Kidney (tissue), 14 donors: ENCODE results near the gene C11orf52. TPM values are rescaled to one million over a fixed set of nuclear protein-coding genes. Genes with fewer than 3 reads are reported as not detected.
"Not testable (repeated sequence)": the region's sequence is repeated elsewhere in the genome, so short reads cannot be mapped to it uniquely, and the experiment has no call there.

ENCODE experiments used
- DNase-seq, 5 donors: peaks; one replicate each; pipeline ENCODE4 v3.0.0-alpha.2; 2013 to 2020
- FAIRE-seq: peaks from 2 replicates; lab custom pipeline; 2012; peaks lifted over from hg19 to GRCh38; lab: Jason Lieb, UNC
- H3K27ac ChIP-seq, 2 donors: one replicate each; pipeline ENCODE4 v1.7.0; 2013; ENCODE audit warnings: low read depth in 2 of 2, low read length in 2 of 2, inconsistent platforms in 1 of 2
- H3K27me3 ChIP-seq: one replicate; pipeline ENCODE4 v1.7.1; 2013; ENCODE audit warnings: low read length, inconsistent platforms; ENCODE audit not compliant: control insufficient read depth, insufficient read depth
- H3K36me3 ChIP-seq, 3 donors: one replicate each; pipeline versions ENCODE4 v1.7.0 to v1.7.1; 2013; ENCODE audit warnings: low read length in 3 of 3, control low read depth in 1 of 3, inconsistent platforms in 1 of 3; ENCODE audit not compliant: insufficient read depth in 3 of 3, control insufficient read depth in 2 of 3
- H3K4me1 ChIP-seq, 3 donors: one replicate each; pipeline versions ENCODE4 v1.7.0 to v1.7.1; 2013; ENCODE audit warnings: low read length in 3 of 3, inconsistent platforms in 1 of 3, low read depth in 1 of 3; ENCODE audit not compliant: control insufficient read depth in 2 of 3, insufficient read depth in 2 of 3
- H3K4me3 ChIP-seq, 3 donors: one replicate each; pipeline versions ENCODE4 v1.7.0 to v1.8.1; 2013; ENCODE audit warnings: low read length in 3 of 3, control low read depth in 1 of 3, inconsistent platforms in 1 of 3
- H3K9ac ChIP-seq, 3 donors: one replicate each; pipeline versions ENCODE4 v1.7.0 to v1.7.1; 2013; ENCODE audit warnings: low read length in 3 of 3, control low read depth in 1 of 3, inconsistent platforms in 1 of 3
- H3K9me3 ChIP-seq, 3 donors: one replicate each; pipeline versions ENCODE4 v1.7.0 to v1.7.1; 2013; ENCODE audit warnings: low read length in 3 of 3, control low read depth in 1 of 3, inconsistent platforms in 1 of 3; ENCODE audit not compliant: control insufficient read depth in 2 of 3, insufficient read depth in 1 of 3
- CTCF ChIP-seq: IDR thresholded peaks from 3 replicates; pipeline ENCODE4 v1.5.1; 2012; ENCODE audit warnings: mild to moderate bottlenecking, moderate library complexity, borderline replicate concordance; ENCODE audit not compliant: insufficient read depth; ENCODE audit errors: extremely low read depth
- intact Hi-C: fragments of 100-400 bp; cut with DNase I; formaldehyde crosslinking; loops from one replicate; pipeline ENCODE4 v1.11.1; 2022
- polyA plus RNA-seq: library from polyadenylated mRNA; stranded (reverse); fragments of 350-450 nt; fragmentation: Illumina TruSeq; extraction: RNeasy Lipid Tissue Mini Kit (QIAGEN cat#74804); gene quantifications from one replicate; pipeline ENCODE4 v1.2.3, GENCODE V29; 2014; ENCODE audit warnings: low read depth, low replicate concordance; ENCODE audit not compliant: insufficient read depth
- total RNA-seq: library from RNA; stranded (reverse); fragmentation: NEBNext Ultra II Directional; extraction: Animal tissue kit (Norgen Biotek cat#: 25700); gene quantifications from one replicate; pipeline ENCODE4 v1.2.1, GENCODE V29; 2021
- donor health status: control.
- donor health status: control.
- donor health status: control.
- donor health status: control.
- donor health status: control.
- donor health status: DM: yes; HTN: yes; CAD: no.
- donor health status: Normal renal cell carcinoma (clear cell type).

The C11orf52 gene
- total and polyA plus RNA-seq, 2 donors from 2014 or later: 27.8 to 103 TPM

- FAIRE-seq (peak; percentile 25), DNase-seq (peak; percentile 98 to 99 (median 99))
- Histone ChIP-seq H3K4me3 (peak within 1 kb of the TSS; percentile 85 to 99 (median 90)), H3K4me1 (peaks cover 0 to 5% (median 0%) of the 10 kb centered on the region in 3 donors), H3K9ac (peak within 1 kb of the TSS; percentile 34 to 97 (median 81)), H3K27me3 (no peaks in the 10 kb centered on the region), H3K27ac (peak within 1 kb of the TSS; percentile 94 to 98), H3K9me3 (no peaks in the 10 kb centered on the region), H3K36me3 (peaks cover 0 to 4% (median 2%) of the 10 kb centered on the region in 3 donors)
- TF ChIP-seq CTCF: peak; percentile 97
- intact Hi-C loops: no loop called here
Observed at GRCh38 chr11:111878849-111879636, 39.7 kb upstream of the C11orf52 start, which contains the start of the genes CFAP68 and FDXACB1. TSS of gene CFAP68 (plus strand) at chr11:111879541. CDS start at chr11:111879561, 20 bp downstream. TSS of gene FDXACB1 (minus strand) at chr11:111879165. CDS start at chr11:111879132, 33 bp downstream.

- H3K4me1 ChIP-seq: peaks cover 0 to 5% (median 0%) of the 10 kb centered on the region in 3 donors
- H3K36me3 ChIP-seq: peaks cover 0 to 4% (median 2%) of the 10 kb centered on the region in 3 donors
- no peaks in the 10 kb centered on the region for H3K9me3 ChIP-seq
- intact Hi-C loops: no loop called here
- H3K27me3 ChIP-seq: no peaks in the 10 kb centered on the region
- peak overlapping the region; percentile 94 to 98 for H3K27ac ChIP-seq
- no peak for DNase-seq
- no peak for FAIRE-seq
- no peak for TF ChIP-seq CTCF
- H3K9ac ChIP-seq: peak overlapping the region; percentile 3 to 97 (median 81)
- peak overlapping the region; percentile 85 to 99 (median 90) for H3K4me3 ChIP-seq
Observed at GRCh38 chr11:111879637-111879960, 39.1 kb upstream of the C11orf52 start.

- Histone ChIP-seq H3K9me3 (no peaks in the 10 kb centered on the region), H3K27me3 (no peaks in the 10 kb centered on the region), H3K36me3 (no peaks in the 10 kb centered on the region), H3K27ac (no peak overlapping the region), H3K9ac (no peak overlapping the region), H3K4me3 (no peak overlapping the region), H3K4me1 (peaks cover 0 to 5% (median 0%) of the 10 kb centered on the region in 3 donors)
- FAIRE-seq (no peak), DNase-seq (no peak)
- TF ChIP-seq CTCF: no peak
- intact Hi-C loops: no loop called here
Observed at GRCh38 chr11:111882202-111882601, 36.5 kb upstream of the C11orf52 start.

- DNase-seq, H3K9ac ChIP-seq, H3K4me3 ChIP-seq, H3K9me3 ChIP-seq, H3K4me1 ChIP-seq, intact Hi-C loops, FAIRE-seq, H3K27me3 ChIP-seq, H3K36me3 ChIP-seq, H3K27ac ChIP-seq: not testable (repeated sequence)
Observed at GRCh38 chr11:111885053-111885452, 33.7 kb upstream of the C11orf52 start.
